IPS-NIHi7 (cell line): ENCODE measurements around the gene LHFPL3.
"Not testable (repeated sequence)": the region's sequence is repeated elsewhere in the genome, so short reads cannot be mapped to it uniquely, and the experiment has no call there.

Experiments used
- DNase-seq: peaks from one replicate; pipeline ENCODE4 v3.0.0; 2012; ENCODE audit warnings: mixed read lengths; ENCODE audit errors: extremely low spot score

The LHFPL3 gene

DNA sequence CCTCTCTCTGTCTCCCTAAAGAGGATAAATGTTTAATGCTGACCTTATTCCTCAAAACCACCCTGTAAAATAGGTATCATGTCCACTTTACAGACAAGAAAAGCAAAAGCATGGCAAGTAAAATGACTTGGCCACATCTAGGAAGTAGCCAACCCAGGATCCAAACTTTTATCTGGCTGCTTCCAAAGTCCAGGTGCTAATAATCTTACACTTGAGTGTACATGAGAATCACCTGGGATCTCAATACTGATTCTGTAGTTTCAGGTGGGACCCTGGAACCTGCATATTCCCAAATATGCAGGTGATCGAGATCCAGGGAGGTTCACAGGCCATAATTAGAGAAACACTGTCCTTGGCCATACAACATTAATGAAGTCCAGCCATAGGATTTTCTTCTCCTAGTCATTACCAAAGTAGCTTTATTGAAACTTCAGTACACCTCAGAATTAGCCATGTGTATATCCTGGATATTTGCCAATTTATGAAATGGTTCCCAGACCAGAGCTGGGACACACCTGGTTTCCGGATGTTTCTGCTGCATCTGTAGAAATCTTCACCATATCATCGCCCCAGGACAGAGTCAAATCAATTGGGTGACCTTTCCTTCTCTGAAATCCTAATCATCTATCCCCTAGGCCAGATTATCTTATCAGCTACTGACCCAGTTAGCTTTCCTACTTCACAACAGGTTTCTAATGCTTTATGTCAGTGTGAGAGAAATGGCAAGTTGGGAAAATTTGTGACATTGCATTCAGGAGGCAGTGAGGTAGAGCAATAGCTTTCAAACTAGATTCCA, 566.5 kb downstream of the LHFPL3 start:
- DNase-seq, result no peak

DNA sequence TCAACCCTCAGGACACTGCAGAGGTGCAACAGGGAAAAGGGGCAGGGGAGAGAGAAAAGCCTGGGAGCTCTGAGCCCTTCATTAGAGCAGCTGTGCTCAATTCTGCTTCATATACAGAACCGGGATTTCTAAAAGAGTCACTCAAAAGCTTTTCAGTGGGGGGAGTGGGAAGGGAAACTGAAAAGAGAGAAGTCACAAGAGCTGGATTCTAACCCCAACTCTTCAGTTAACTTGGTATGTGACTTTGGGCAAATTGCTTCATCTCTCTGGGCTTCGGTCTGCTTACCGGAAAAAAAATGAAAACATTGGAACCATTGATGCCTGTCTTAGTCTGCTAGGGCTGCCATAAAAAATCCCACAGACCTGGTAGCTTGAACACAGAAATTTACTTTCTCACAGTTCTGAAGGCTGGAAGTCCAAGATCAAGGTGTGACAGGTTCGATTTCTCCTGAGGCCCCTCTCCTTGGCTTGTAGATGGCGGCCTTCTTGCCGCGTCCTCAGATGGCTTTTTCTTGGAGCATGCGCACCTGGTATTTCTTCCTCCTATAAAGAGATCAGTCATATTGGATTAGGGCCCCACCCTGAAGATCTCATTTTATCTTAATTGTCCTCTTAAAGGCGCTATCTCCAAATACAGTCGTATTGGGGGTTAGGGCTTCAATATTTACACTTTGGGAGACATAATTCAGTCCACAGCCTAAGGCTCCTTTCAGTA, 567.3 kb downstream of the LHFPL3 start:
- no peak for DNase-seq

DNA sequence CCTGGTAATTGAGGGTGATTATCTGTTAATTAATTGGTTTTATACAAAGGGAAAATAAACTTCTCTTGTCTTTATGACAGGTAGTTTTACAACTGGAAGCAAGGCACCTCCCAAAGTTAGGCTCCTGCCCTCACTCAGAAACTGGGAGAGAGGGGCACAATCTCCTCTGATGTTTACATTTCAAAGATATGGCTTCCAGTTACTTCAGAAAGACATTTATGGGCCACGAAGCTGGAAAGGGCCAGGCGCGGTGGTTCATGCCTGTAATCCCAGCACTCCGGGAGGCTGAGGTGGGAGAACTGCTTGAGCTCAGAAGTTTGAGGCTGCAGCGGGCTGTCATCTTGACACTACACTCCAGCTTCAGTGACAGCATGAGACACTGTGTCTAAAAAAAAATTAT, 570.0 kb downstream of the LHFPL3 start:
- DNase-seq, result no peak

DNA sequence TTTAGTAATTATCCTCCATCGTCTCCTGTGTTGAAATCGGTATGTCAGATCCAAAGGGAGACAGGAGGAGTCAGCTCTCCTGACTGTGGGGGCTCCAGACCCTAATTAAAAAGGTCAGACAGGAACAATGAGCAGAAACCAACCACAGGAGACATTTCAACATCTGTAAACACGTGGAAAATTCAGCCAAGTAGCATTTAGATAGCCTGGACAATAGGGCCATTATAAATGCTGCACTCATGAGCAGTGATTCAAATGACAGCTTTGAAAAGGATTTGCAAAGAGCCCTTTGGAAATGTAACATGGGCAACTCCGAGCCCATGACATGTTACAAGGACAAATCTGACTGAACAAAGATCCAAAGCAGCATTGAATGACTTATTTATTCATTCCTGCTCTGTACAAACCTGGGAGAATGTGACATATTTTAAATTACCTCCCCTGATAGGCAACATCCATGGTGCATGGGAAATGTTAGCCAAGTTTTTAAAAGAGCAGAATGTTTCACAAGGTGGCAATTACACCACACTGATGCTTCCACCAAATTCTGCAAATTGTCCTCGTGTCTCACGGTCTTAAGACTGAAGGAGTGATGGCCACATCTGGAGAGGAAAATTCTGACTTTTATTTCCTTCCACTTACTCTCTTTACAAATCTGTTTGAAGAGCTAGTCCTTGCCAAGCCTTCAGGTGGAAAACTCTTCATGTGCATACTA, 572.3 kb downstream of the LHFPL3 start:
- DNase-seq, result no peak

DNA sequence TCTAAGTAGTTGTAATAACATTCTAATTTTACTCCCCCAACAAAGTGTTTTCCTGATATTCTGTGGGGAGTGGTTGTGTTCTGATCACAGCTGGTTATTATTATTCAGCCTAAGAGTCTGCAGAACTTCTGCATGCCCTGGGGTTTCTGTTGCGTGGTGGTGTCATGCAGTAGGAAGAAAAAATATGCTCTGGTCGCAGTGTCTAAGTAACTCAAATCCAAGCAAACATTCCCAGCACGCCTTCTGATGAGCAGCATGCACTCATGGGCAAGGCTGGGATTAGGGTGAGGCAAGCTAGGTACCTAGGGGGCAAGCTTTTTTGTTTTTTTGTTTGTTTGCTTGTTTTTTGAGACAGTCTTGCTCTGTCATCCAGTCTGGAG, 572.8 kb downstream of the LHFPL3 start:
- no peak for DNase-seq

DNA sequence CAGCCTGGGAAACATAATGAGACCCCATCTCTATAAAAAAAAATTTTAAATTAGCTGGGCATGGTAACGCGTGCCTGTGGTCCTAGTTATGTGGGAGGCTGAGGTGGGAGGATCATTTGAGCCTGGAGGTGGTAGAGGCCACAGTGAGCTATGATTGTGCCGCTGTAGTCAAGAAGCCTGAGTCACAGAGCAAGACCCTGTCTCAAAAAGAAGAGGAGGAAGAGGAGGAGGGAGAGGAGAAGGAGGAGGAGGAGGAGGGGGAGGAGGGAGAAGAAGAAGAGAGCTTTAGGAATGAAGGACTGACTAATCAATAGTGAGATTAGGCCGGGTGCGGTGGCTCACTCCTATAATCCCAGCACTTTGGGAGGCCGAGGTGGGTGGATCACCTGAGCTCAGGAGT, 573.8 kb downstream of the LHFPL3 start:
- DNase-seq, result no peak

- no peak for DNase-seq
These were observed 574.6 kb downstream of the LHFPL3 start for GRCh38 chr7:104903044-104903443.

GRCh38 chr7:104903846-104904245, 575.4 kb downstream of the LHFPL3 start:
- no peak for DNase-seq

- DNase-seq, result no peak
These were observed 577.6 kb downstream of the LHFPL3 start for GRCh38 chr7:104906032-104906431.

GRCh38 chr7:104906556-104906955, 578.2 kb downstream of the LHFPL3 start:
- no peak for DNase-seq

- DNase-seq, result no peak
These were observed 580.2 kb downstream of the LHFPL3 start for GRCh38 chr7:104908636-104909035.

DNA sequence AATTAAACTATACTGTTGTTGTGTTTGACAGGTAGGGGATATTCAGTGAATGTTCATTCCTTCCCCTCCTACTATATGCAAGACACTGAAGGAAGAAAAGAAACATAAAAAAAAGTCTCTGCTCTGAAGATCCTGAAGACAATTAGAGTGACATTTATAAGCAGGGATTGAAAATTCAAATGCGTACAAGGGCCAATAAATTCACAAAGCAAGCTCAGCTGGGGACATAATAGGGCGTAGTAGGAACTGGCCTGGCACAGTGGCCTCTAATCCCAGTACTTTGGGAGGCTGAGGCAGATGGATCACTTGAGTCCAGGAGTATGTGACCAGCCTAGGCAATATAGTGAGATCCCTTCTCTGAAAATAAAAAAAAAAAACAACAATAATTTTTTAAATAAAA, 580.7 kb downstream of the LHFPL3 start:
- DNase-seq, result no peak

DNA sequence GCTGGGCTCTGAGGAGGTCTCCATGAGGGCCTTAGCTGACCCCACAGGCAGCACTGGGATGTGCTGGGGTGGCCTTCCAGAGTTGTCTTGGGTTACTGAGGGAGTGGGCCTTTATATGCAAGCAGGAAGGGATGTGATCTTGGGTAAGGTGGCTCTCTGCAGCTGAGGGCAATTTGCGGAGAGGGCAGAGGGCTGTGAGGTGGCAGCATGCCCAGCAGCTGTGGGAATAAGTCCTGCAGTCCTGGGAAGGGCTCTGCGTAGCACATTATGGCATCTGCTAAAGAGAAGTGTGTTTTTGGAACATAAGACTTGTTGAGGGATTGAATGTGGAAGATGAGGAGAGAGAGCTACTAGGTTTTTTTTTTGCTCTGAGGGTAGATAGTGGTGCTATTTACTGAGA, 586.0 kb downstream of the LHFPL3 start:
- no peak for DNase-seq

GRCh38 chr7:104921596-104921995, 593.2 kb downstream of the LHFPL3 start:
- DNase-seq, result no peak

- no peak for DNase-seq
These were observed 594.0 kb downstream of the LHFPL3 start for GRCh38 chr7:104922182-104923009.

GRCh38 chr7:104923010-104923421, 594.6 kb downstream of the LHFPL3 start:
- peak; percentile 72 for DNase-seq

DNA sequence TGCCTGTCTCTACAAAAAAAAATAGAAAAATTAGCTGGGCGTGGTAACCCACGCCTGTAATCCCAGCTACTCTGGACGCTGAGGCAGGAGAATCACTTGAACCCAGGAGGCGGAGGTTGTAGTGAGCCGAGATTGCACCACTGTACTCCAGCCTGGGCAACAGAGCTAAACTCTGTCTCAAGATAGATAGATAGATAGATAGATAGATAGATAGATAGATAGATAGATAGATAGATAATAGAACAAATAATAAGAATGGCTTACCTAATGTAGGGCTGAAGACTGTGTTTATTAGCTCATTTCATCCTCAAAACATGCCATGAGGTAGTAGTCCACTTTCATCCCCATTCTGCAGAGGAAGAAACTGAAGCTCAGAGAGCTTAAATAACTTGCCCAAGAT, 597.8 kb downstream of the LHFPL3 start:
- DNase-seq, result not testable (repeated sequence)

DNA sequence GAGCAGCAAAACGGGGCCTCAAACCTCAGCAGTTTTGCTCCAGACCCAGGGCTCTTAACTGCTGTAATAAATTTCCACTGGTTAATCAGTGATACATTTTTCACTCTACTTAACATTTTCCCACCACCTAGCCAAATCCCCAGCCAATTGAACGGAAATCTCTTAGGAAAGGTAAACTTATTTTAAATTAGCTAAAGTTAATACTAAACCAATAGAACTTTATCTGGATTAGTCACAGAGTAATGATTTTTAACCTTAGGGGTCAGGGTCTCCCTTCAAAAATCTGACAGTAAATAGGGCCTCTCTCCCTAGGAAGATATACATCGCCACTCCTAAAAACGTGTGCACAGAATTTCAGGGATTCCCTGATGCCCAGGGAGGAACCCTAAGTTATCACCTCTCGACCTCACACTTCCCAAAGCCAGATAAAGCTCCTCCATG, 598.2 kb downstream of the LHFPL3 start:
- DNase-seq, result no peak

- peak; percentile 65 for DNase-seq
These were observed 598.7 kb downstream of the LHFPL3 start for GRCh38 chr7:104927055-104927454.

DNA sequence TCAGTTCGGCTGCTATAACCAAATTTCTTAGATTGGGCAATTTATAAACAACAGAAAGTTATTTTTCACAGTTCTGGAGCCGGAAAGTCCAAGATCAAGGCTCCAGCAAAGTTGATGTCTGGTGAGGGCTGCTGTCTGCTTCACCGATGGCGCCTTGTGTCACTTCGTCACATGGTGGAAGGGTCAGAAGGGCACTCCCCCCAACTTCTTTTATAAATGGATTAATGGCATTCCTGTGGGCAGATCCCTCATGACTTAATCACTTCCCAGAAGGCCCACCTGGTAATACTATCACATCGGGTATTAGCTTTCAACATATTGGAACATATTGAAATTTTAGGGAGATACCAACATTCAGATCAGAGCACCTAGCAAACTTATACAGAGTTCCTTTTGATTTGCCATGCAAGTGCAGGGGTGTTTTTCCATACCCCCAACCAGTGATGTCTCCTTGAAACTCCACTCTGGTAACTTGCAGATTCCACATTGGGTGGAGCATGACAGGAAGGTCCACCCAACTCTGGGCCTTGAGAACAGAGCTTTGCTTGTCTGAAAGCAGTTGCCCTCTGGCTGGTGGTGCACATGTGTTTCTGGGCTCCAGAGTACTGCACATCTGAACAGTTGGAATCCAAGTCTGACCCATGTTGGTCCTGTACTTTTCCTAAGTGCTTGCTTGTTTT, 600.5 kb downstream of the LHFPL3 start:
- no peak for DNase-seq

- no peak for DNase-seq
These were observed 601.5 kb downstream of the LHFPL3 start for GRCh38 chr7:104929921-104930320.
